IPS DF 19.7 (cell line): Measurements from ENCODE around the gene ALOXE3.
A peak's percentile ranks its signal among the peaks of the same experiment; 100 is the strongest.

Experiments
- DNase-seq: peaks from one replicate; pipeline ENCODE4 v3.0.0-alpha.2; 2013; ENCODE audit warnings: low read depth, low spot score

ALOXE3 gene

DNA sequence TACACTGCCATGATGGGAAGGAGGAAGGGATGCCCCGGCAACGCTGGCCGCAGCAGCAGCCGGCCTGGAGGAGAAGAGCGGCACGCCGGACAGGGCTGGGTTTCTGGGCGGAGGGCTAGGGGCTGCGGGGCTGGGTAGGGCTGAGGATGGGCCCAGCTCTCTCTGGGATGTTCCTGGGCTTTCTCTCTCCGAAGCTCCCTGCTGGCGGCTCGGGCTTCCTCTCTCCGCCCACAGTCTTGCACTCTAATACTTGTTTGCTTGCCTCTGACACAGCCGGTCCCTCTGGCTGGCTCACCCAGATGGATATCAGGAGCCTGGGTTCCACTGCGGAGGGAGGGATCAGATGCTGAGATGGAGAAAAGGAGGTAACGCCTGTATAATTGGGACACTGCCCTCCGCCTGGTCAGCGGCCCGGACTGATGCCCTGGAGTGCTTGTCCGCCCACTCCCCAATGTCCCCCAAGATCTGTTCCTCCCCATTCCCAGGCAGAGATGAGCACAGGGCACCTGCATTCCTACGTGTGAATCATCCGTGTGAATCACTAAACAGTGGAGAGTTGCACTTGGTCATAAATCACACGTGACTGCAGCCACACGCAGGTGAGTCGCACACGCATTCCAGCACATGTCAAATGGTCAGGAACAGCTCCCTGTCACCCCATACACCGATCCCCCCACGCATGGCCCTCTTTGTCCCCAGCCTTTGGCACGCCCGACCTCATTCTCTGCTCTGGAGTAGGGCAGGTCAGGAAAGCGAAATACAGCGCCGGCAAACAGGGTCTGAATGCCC lies at the start of gene ALOXE3:
TSS of gene ALOXE3 (minus strand) at position 535 of the 789 bp plus-strand sequence. CDS start at position 11, 524 bp downstream.
- no peak for DNase-seq

DNA sequence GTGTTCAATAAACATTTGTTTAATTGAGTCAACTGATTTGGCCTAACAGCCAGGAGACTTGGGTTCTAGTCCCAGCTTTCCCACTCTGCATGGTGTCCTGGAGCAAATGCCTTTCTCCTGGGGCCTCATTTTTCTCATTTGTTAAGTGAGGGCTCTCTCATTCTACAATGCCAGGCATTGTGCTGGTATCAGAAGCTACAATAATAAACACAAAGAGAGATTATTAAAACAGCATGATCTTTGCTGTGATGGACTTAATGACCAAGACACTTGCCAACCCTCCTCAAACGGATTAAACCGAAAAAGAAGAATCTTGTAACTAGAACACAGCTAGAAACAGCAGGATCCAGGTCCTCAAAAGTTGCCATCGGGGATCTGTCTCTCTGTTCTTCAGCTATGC lies 49.2 kb upstream of the ALOXE3 start:
- DNase-seq = no peak

DNA sequence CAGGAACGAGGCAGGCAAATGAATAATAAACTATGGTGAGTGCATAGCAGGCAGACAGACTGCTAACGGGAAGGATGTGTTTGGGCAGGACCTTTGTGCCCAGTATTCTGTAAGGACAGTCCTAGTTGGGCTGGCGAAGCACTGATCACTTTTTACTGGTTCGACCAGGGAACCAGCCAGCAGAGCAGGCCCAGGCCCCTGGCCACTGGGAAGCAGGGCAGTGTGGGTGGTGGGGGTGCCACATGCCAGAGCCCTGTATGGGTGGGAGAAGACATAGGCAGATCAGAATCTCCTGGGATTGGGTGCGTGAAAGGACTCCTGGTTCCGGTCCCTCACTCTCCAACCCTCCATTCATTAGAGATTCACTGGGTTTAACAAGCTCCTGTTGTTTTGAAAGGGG lies 48.4 kb upstream of the ALOXE3 start:
- DNase-seq = no peak

DNA sequence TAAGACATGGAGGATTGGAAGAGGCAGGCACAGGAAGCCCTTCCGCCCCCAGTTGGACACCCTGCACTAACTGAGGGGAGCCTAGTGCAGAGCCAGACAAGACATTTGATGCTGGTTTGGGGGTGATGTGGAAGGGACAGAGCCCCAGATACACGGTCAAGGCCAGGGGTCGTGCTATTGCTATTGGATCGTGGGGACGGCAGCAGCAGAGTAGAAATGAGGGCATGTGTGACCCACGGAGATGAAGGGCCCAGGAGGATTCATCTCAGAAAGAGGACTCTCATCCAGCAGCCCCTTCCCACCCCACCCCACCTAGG lies 46.5 kb upstream of the ALOXE3 start:
- DNase-seq = no peak

DNA sequence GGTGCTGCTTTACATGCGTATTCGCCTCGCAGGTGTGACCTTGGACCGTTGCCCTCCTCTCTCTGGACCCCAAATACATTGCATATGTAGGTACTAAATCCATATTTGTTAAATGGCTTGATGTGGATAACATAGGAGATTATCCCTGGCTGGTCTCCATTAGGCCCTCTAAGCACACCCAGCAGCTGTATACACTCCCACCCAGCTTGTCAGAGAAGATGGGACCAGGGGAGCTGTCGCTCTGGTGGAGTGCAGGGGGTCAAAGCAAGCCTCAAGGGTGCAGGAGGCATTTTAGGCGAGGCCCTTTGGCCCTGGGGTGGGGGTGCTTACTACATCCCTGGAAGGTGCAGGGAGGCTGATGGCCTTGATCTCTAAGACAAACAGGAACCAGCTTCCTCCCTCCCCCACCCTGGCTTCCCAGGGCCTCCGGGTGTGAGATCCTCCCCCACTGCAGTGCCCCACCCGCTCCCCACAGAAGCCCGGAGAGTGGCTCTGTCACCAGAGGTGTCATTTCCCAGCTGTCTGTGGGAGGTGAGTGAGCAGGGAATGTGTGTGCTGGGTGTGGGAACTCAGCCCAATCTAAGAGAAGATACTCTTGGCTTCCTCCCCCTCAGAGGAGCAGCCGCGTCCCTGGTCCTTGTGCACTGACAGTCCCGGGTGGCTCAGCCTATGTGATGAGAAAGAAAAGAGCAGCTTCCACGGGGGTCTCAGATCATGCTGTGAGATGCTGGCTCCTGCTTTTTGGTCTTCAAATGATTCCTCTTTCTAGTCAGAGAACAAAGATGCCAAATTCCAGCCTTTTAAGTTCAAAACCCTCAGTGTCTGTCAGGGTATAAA lies 45.9 kb upstream of the ALOXE3 start:
- no peak for DNase-seq

DNA sequence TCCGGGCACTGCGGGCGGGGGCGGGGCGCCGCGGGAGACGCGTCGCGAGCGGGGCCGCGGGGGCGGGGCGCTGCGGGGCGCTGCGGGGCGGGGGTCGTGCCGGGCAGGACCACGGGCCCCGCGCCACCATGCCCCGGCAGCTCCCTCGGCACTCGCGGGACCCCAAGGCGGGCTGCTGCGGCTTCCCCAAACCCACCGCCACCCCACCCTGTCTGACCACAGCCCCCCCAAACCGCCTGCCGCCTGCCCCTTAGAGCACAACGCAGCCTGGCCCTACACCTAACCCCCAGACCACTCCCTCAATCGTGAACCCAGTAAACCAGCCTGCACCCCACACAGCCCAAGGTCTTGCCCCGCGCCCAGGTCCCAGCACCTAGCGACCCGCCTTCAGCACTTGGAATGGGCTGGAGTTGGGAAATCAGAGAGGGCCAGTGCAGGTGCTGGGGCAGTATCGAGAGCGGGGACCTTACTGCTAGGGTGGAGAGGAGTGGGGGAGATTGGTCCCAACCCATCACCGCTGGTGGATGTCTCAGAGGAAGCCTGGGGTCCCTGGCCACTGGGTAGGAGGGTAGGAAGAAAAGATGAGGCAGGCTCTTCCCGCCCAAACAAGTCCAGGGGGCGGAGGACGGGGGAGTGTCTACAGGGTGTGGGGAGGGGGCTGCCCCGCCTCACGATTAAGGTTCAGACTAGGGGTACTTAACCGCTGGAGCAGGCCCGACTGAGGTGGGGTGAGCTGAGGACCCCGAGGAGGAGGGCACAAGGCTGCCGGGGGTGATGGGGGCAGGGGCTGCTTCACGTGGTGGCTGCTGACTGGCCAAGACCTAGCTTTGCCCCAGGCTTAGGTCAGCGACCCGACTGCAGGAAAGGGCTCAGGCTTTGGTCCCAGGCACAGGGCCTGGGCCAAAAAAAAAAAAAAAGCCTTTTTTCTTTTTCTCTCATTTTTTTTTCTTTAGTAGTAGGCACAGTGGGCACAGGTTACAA lies 45.0 kb upstream of the ALOXE3 start:
- no peak for DNase-seq

DNA sequence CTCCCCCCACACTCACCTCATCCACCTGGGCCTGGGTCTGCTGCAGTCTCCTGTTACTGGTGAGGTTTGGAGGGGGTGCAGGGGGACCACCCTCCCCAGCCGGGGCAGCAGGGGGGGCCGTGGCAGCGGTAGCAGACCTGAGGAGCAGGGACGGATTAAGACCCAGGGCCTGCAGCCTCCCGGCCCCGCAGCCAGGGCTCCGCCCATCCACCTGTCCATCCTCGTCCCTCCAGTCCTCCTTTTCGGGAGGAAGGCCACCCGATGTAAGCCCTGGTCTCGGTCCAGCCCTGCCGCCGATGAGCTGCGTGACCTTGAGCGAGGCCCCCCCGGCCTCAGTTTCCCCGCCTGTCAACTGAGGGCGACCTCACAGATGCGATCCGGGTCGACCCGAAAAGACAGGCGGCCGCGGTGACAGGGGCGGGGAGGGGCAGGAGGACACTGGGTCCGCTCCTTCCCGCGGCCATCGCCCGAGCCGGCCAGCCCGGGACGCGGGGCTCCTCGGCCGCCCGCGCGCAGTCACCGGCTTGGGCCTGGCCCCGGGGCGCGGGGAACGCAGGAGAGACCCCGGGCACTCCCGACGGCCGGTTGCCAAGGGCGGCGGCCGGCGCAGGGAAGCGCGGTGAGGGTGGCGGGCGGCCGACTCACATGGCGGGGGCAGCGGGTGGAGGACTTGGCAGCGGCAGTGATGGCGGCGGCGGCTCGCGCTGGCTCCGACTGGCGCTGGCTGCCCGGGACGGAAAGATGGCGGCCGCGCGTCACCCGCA lies 44.1 kb upstream of the ALOXE3 start, which contains the start of gene VAMP2:
TSS of gene VAMP2 (minus strand) at position 716 of the 764 bp plus-strand sequence. CDS start at position 647, 69 bp downstream.
- DNase-seq = no peak

DNA sequence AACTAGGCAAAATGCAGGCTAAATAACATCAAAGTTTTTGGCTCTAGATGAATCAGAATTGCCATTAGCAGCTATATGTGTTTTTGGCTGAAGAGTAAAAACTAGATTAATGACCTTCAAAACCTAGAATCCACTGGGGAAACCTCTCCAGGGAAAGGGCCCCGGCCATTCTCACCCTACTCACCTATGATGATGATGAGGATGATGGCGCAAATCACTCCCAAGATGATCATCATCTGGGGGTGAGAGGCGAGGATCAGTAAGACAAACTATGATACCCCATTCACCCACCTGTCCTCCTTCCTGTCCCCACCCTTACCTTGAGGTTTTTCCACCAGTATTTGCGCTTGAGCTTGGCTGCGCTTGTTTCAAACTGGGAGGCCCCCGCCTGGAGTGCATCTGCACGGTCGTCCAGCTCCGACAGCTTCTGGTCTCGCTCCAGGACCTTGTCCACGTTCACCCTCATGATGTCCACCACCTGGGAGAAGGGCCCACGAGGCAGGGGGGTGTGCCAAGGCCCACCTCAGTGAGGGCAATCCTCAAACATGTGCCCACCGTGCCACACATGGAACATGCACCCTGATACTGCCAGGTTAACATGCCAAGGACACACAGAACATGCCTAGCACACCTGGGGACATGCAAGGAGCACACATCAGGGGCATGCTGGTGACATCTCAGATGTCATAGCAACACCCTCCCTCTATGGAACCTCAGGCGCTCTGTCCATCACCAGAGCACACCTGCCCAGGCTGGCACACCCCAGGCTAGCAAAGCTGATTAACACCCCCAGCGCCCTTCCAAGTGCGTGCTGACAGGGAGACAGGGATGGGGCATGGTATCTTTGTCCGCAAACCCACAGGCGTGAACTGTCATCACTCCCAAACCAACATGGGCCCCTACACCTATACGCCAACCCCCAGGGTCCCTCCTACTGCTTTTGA lies 43.2 kb upstream of the ALOXE3 start:
- no peak for DNase-seq

DNA sequence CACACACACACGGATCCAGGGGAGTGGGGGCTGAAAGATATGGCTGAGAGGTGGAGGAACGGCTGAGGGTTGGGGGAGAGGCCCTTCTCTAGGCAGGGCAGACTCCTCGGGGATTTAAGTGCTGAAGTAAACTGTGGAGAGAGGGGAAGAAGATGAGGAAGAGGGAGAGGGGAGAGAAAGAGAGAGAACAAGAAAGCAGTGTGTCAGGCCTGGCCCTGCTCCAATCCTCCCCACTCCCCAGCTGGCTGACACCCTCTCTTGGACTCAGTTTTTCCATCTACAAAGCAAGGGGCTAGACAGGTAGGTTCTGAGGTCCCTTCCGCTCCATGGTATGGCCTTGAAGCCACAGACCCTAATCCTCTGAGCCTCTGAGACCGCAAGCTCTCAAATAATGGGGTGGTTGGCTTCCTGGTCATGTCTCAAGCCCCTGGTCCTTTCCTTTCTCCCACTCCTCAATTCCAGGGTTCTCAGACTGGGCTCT lies 42.5 kb upstream of the ALOXE3 start:
- DNase-seq = no peak

DNA sequence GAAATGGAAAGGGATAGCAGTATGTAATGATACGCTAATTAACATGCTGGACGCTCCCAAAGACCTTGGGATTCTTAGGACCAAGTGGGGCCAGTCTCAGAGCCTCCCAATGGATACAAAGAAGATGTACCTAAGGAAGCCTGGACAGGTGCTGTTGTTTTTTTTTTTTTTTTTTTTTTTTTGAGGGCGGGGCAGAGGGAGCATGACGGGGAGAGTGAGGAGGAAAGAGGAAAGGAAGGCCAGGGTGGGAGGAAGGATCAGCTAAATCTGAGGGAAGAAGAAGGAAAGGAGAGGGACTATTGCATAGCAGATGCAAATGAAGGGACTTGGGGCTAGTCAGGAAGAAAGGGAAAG lies 41.9 kb upstream of the ALOXE3 start:
- no peak for DNase-seq

DNA sequence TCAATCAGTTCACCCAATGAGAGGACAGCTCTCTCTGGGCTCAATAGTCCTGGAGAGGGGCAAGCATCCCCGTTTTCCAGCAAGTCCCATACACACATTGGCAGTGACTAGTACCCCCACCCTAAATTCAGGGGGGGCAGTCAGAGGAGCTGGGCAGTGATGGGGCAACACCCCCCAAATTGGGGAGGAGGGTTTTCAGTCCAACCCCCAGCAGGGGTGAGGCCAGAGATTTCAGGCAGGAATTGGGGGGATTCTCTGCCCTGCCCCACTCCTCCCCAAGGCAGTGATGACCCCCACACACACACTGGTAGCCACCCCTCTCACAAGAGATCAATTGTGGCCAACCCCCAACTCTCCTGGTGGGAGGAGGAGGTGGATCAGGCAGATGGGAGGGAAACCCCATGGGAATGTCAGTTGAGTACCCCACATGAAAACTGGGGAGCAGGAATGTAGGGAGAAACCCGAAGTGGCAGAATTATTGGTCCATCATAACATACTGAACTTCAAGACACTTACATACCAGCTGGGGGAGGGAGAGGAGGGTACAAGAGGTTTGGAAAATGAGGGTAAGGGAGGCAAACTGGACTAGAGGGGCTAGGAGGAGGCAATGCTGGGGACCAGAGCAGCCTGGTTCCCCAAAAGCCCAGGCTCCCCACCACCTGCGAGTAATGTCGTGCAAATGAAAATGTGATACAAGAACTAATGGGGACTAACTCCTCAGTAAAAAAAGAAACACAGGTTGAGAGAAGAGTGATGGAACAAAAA lies 41.3 kb upstream of the ALOXE3 start:
- no peak for DNase-seq

DNA sequence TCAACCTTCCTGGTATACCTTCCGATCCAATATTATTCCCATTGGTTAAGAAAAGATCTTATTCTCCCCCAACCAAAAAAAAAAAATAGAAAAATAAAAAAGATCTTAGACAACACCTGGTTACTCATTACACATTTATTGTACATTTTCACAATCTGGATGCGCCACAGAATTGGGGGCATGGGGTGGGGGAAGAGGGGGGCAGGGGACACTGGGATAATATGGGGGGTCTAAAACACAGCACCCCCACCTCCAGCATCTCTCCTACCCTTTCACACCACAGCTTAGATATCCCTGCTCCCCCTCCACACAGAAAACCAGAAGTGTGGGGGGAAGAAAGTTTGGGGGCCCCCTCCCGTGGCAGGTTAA lies 40.7 kb upstream of the ALOXE3 start:
- DNase-seq = no peak

DNA sequence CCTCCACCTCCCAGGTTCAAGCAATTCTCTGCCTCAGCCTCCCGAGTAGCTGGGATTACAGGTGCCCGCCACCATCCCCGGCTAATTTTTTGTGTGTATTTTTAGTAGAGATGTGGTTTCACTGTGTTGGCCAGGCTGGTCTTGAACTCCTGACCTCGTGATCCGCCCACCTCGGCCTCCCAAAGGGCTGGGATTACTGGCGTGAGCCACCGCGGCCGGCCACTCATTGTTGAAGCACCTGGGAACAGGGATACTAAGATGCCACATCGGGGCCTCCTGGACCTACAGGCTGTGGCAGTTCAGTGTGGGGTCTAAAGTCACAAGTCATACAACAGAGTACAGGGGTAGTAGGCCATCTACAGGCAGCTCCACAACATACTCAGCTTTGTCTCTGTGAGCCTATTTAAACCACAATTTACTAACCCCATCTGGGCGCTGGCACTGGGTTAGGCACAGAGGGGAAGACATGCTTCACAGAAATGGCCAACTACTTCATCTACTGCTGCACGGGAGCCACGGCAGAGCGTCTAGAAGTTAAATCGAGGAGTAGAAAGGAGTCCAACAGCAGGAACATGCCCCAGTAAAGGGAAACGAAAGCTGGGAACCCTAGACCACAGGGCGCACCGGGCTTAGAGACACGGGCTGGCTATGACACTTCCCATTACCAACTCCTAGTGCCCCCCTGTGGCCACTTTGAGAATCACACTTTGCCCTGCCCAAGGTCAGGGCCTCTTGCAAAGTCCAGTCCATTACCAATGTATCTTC lies 40.1 kb upstream of the ALOXE3 start:
- no peak for DNase-seq

DNA sequence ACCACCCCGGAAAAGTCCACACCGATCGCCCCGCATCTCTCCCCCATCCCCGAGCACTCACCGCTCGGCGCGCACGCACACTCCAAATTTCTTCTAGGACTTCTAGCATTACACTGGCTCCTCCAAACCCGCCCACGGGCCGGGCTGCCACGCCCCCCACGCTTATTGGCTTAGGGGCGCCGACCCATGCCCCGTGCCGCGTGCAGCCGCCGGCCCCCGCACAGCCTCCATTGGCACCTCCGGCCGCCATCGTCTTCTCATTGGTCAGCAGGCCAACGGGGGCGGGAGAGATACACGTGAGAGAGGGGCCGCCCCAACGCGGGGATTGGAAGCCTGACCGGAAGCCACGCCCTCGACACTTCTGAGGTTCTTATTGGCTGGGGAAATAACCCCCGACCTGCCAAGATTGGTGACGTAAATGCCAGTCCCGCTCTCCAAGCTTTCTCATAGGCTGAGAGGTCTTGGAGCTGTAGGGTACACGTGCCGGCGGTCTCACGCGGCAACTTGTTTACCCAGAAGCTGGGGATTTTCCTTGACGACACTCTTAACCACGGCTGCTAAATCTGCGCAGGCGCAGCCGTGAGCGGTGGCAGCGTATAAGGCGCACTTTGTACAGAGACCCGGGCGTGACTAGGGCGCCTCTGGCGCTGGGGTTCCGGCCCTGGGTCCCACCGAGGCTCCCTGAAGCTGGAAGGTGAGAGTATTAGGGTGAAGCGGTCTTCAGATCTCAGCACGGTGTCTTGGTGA lies 38.1 kb upstream of the ALOXE3 start:
- peak; percentile 100 for DNase-seq

DNA sequence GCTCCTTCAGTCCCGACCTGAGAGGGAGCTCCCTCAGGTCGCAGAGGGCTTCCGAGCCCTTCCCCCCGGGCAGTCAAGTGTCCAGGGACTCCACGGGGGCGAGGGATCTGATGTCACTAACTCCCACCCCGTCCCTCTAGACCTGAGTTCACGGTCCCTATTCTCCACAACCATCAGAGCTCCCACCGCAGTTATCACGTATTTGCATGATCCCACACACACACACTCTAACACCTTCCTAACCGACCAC lies 37.6 kb upstream of the ALOXE3 start:
- no peak for DNase-seq

DNA sequence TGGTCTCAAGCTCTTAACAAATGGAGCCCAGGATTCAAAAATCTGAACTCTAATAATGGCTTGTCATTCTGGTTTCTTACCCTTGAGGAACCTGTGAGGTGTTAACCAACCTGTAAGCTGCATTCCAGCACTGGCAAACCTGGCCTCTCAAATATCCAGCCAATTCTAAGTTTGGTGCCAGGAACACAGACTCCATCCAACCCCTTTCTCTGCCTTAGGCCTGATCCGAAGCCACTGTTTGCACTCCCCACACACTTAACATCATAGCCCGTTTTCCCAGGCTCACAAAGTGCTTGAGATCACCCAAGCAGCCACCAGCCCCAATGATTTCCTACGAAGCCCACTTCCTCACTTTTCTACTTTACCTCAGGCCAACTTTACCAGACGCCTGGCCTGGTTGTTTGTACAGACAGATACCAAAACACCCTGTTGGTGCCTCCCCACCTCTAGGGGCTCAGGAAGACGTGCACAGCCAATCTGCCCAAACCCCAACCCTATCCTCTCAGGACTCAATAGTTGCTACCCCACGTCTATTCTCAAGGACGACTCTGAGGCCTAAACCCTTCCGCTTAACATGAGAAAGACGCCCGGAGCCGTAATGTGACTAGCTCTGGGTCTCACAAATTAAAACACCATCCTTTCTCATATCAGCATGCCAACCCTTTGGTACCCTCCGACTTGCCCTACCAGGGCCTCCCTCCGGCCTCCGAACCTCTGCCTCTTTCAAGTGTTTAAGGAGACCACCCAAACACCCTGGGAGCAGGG lies 37.1 kb upstream of the ALOXE3 start:
- DNase-seq = no peak

DNA sequence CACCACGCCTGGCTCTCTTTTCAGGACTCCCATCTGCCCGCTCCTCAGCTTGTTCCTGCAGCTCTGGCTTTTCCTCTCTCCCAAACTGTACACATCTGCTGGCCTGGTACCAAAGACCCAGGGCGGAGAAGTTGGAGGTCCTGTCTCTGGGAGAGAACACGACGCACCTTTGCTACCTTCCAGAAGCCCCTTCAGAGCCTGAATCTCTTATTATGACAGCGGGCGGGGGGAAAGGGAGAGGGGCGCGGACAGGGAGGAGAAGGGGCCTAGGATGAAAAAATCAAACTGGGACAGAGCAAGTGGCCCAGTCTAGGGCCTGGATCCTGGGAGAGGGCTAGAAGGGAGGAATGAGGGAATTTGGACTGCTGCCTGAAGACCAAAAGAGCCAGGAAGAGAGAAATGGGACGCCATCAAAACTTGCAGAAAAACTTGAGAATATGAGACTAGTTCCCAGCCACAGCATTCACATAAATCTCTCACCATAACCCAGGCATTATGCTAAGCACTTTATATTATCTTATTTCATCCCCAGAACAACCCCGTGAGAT lies 36.4 kb upstream of the ALOXE3 start:
- DNase-seq = no peak
